OCI-LY7 (cell line): Measurements from ENCODE around the gene CEP63. TPM values are rescaled to one million over a fixed set of nuclear protein-coding genes. Genes with fewer than 3 reads are reported as not detected.

ENCODE experiments used
- BruUV-seq: library from RNA; stranded (reverse); fragments of 400-500 nt; replicated peaks from 2 replicates; lab custom pipeline; 2021; lab: Mats Ljungman, UMichigan
- CTCF ChIA-PET: fragments of 300-600 bp; sonication (Branson Sonifier 250); formaldehyde crosslinking; loops from one replicate; lab custom pipeline; 2022; ENCODE audit warnings: antibody characterized with exemption; ENCODE audit not compliant: unreplicated experiment; lab: Charles Lee
- POLR2A ChIA-PET: fragments of 300-600 bp; sonication (Branson Sonifier 250); formaldehyde crosslinking; loops from one replicate; lab custom pipeline; 2022; ENCODE audit warnings: antibody characterized with exemption; lab: Charles Lee
- DNase-seq: peaks from one replicate; pipeline ENCODE4 v3.0.0-alpha.2; 2015; ENCODE audit warnings: low spot score
- H2AFZ ChIP-seq: fragments of 200-600 bp; sonication (generic), shearing (Covaris generic); 2 replicates; pipeline ENCODE4 v1.6.1; 2014; ENCODE audit warnings: mild to moderate bottlenecking, antibody characterized with exemption, low read length, moderate library complexity
- H3K27ac ChIP-seq: fragments of 200-600 bp; sonication (generic); 2 replicates; pipeline ENCODE4 v1.5.1; 2014; ENCODE audit warnings: mixed run types, low read depth, mild to moderate bottlenecking, moderate library complexity, low read length, inconsistent platforms; ENCODE audit not compliant: poor library complexity, severe bottlenecking
- H3K36me3 ChIP-seq: fragments of 200-600 bp; sonication (generic); 2 replicates; pipeline ENCODE4 v1.6.1; 2014; ENCODE audit warnings: mild to moderate bottlenecking, antibody characterized with exemption, low read length, moderate library complexity, mixed read lengths; ENCODE audit not compliant: insufficient read depth
- H3K4me1 ChIP-seq: fragments of 200-600 bp; sonication (generic); 2 replicates; pipeline ENCODE4 v1.5.1; 2014; ENCODE audit warnings: mild to moderate bottlenecking, low read length; ENCODE audit not compliant: insufficient read depth, poor library complexity, severe bottlenecking
- H3K4me2 ChIP-seq: fragments of 200-600 bp; sonication (generic); 2 replicates; pipeline ENCODE4 v1.6.1; 2014; ENCODE audit warnings: mild to moderate bottlenecking, low read length
- H3K4me3 ChIP-seq: fragments of 200-600 bp; sonication (generic); 2 replicates; pipeline ENCODE4 v1.5.1; 2014; ENCODE audit warnings: mild to moderate bottlenecking, low read depth, low read length; ENCODE audit not compliant: poor library complexity, severe bottlenecking
- H3K79me2 ChIP-seq: fragments of 200-600 bp; sonication (generic); 2 replicates; pipeline ENCODE4 v1.6.1; 2016; ENCODE audit warnings: low read depth, mild to moderate bottlenecking, low read length, moderate library complexity, mixed read lengths; ENCODE audit not compliant: insufficient read depth
- H3K9me2 ChIP-seq: fragments of 200-600 bp; sonication (generic); 2 replicates; pipeline ENCODE4 v1.6.1; 2016; ENCODE audit warnings: mild to moderate bottlenecking, low read length, mixed read lengths; ENCODE audit not compliant: insufficient read depth
- H3K9me3 ChIP-seq: fragments of 200-600 bp; sonication (generic); 2 replicates; pipeline ENCODE4 v1.6.1; 2014; ENCODE audit warnings: mild to moderate bottlenecking, mixed run types, low read length, mixed read lengths
- H4K20me1 ChIP-seq: fragments of 200-600 bp; sonication (generic); 2 replicates; pipeline ENCODE4 v1.6.1; 2014; ENCODE audit warnings: mild to moderate bottlenecking, antibody characterized with exemption, low read length, moderate library complexity, mixed read lengths; ENCODE audit not compliant: insufficient read depth
- CTCF ChIP-seq: fragments of 200-600 bp; sonication (generic); conservative IDR thresholded peaks from 2 replicates; pipeline ENCODE4 v1.5.1; 2014; ENCODE audit warnings: mild to moderate bottlenecking, antibody characterized with exemption, low read length, moderate library complexity, mixed read lengths
- EZH2phosphoT487 ChIP-seq: fragments of 200-600 bp; sonication (generic); IDR thresholded peaks from 2 replicates; pipeline ENCODE4 v1.6.1; 2018; ENCODE audit warnings: low read depth, borderline replicate concordance, mild to moderate bottlenecking, mixed run types, antibody characterized with exemption, low read length, moderate library complexity, mixed read lengths
- intact Hi-C: fragments of 100-400 bp; cut with micrococcal nuclease; formaldehyde crosslinking; loops from one replicate; pipeline ENCODE4 v1.10.0; 2022; ENCODE audit not compliant: unreplicated experiment
- total RNA-seq, 2 experiments: library from RNA; depleted of rRNA in 1 of 2; stranded (reverse); fragments of >200 nt in 1 of 2; shearing (Covaris generic) in 1 of 2; gene quantifications; 2 replicates each; pipeline ENCODE4 v1.2.3, GENCODE V29; 2014 to 2022

CEP63 gene
- total RNA-seq, 2 experiments from 2014 or later, result 42.8 to 45.7 TPM

GRCh38 chr3:134464689-134465365 is 21.0 kb upstream of the CEP63 start:
- Histone ChIP-seq H3K27ac (no peak overlapping the region), H3K4me2 (no peak overlapping the region), H3K4me1 (no peaks in the 10 kb centered on the region), H2AFZ (no peak overlapping the region), H3K9me2 (no peaks in the 10 kb centered on the region), H3K79me2 (no peaks in the 10 kb centered on the region; the same call in 1 of the 2 replicates), H3K4me3 (no peak overlapping the region), H3K36me3 (no peaks in the 10 kb centered on the region), H3K9me3 (no peaks in the 10 kb centered on the region), H4K20me1 (no peaks in the 10 kb centered on the region)
- ChIA-PET POLR2A (no interaction called here), CTCF (no interaction called here)
- TF ChIP-seq EZH2phosphoT487, result no peak
- no peak for TF ChIP-seq CTCF
- BruUV-seq, result no TSS peak
- intact Hi-C loops, result no loop called here
- DNase-seq, result no peak

- BruUV-seq, result no TSS peak
- intact Hi-C loops, result no loop called here
- DNase-seq, result no peak
- no peaks in the 10 kb centered on the region; the same call in 1 of the 2 replicates for H3K79me2 ChIP-seq
- no peak overlapping the region for H2AFZ ChIP-seq
- no peaks in the 10 kb centered on the region for H4K20me1 ChIP-seq
- H3K4me2 ChIP-seq, result no peak overlapping the region
- no peak overlapping the region for H3K4me3 ChIP-seq
- TF ChIP-seq EZH2phosphoT487 (no peak), CTCF (no peak)
- ChIA-PET CTCF (no interaction called here), POLR2A (interaction anchor here (1.5 kb wide), 1 partner anchor 12 kb away, joined by 3 read pairs; no protein-coding TSS in a partner anchor)
- H3K27ac ChIP-seq, result no peak overlapping the region
- no peaks in the 10 kb centered on the region for H3K36me3 ChIP-seq
- H3K4me1 ChIP-seq, result no peaks in the 10 kb centered on the region
- H3K9me3 ChIP-seq, result no peaks in the 10 kb centered on the region
- no peaks in the 10 kb centered on the region for H3K9me2 ChIP-seq
Measured at GRCh38 chr3:134466331-134466730, 19.5 kb upstream of the CEP63 start.

GRCh38 chr3:134468519-134468918 is 17.3 kb upstream of the CEP63 start:
- Histone ChIP-seq H3K27ac (no peak overlapping the region), H3K4me1 (no peaks in the 10 kb centered on the region), H3K4me2 (no peak overlapping the region), H3K4me3 (no peak overlapping the region), H4K20me1 (no peaks in the 10 kb centered on the region), H3K79me2 (no peaks in the 10 kb centered on the region; the same call in 1 of the 2 replicates), H3K9me2 (no peaks in the 10 kb centered on the region), H3K36me3 (no peaks in the 10 kb centered on the region), H3K9me3 (no peaks in the 10 kb centered on the region), H2AFZ (no peak overlapping the region)
- no peak for DNase-seq
- no TSS peak for BruUV-seq
- ChIA-PET POLR2A (interaction anchor here (0.7 kb wide), 1 partner anchor 87 kb away, joined by 3 read pairs; no protein-coding TSS in a partner anchor), CTCF (no interaction called here)
- no peak for TF ChIP-seq CTCF
- TF ChIP-seq EZH2phosphoT487, result no peak
- intact Hi-C loops, result no loop called here
